HG03135 (cell line): ENCODE results near the gene RRP9.
"Not testable (repeated sequence)": the region's sequence is repeated elsewhere in the genome, so short reads cannot be mapped to it uniquely, and the experiment has no call there.

Experiments used
- ATAC-seq: cut with Tn5 transposase; IDR thresholded peaks from one replicate; pipeline ENCODE4 v1.9.1; 2021; ENCODE audit warnings: mild to moderate bottlenecking, moderate library complexity; ENCODE audit not compliant: unreplicated experiment

The RRP9 gene

DNA sequence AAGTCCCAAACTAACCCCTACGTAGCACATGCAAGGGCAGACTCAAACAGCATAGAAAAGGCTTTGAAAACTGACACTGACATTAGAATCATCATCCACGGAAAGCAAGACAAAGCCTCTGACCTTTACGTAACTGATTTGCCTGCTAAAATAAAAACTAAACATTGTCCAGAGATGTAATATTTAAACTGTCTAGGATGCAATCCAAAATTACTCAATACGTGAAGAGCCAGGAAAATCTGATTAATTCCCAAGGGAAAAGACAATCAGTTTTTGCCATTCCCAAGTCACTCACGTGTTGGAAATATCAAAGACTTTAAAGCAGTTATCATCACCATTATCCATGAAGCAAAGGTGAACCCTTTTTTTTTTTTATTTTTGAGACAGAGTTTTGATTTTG is 25.3 kb downstream of the RRP9 start:
- no peak for ATAC-seq

DNA sequence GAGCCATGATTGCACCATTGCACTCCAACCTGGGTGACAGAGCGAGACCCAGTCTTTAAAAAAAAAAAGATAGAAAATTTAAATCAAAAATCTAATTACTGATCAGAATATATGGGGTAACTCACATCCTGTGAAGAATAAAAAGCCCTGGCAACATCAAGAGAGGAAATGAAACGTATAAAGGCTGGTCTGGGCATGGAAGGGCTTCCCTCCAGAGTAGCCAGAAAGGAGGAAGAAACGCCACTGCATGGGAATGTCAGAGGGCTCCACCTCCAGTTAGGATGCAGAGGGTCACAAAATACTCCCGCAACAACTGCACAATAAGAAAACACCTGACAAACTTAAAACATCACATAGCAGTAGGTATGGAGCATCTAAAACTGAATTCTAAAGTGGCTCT is 33.7 kb downstream of the RRP9 start:
- ATAC-seq, result no peak

GRCh38 chr3:51904034-51904823 is 37.5 kb downstream of the RRP9 start:
- ATAC-seq, result no peak

- not testable (repeated sequence) for ATAC-seq
These were observed 39.3 kb downstream of the RRP9 start for GRCh38 chr3:51902361-51902760.

DNA sequence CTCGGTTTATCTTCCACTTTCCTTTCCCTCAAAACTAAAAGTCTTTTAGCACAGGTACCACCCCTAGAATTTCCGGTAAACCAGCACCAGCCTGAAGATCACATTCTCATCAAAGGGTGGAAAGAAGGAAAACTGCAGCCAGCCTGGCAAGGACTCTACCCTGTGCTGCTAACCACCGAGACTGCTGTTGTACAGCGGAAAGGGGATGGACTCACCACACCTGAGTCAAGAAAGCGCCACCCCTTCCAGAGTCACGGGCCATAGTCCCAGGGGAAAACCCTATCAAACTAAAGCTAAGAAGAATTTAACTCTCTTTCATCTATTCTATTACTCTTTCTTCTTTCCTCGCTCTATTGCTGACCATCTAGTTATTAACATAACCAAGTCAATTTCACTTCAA is 41.7 kb downstream of the RRP9 start:
- ATAC-seq, result not testable (repeated sequence)

DNA sequence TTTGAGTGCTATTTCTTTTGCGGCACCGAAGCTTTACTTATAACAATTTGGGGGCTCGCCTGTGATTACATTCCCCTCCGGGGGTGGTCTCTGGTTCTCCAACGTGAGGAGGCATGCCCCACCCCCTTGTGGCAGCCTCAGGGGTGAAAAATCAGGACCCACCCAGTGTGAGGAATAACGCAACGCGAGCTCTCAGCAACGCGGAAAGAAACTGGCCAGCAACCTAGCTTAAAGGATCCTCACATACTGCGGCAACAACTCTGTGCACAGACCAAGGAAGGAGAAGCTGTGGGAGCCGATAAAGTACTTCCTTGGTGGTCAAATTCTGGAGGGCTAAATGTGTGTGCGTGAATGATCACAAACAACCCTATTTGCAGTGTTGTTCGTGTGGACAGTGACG is 44.3 kb downstream of the RRP9 start:
- no peak for ATAC-seq

DNA sequence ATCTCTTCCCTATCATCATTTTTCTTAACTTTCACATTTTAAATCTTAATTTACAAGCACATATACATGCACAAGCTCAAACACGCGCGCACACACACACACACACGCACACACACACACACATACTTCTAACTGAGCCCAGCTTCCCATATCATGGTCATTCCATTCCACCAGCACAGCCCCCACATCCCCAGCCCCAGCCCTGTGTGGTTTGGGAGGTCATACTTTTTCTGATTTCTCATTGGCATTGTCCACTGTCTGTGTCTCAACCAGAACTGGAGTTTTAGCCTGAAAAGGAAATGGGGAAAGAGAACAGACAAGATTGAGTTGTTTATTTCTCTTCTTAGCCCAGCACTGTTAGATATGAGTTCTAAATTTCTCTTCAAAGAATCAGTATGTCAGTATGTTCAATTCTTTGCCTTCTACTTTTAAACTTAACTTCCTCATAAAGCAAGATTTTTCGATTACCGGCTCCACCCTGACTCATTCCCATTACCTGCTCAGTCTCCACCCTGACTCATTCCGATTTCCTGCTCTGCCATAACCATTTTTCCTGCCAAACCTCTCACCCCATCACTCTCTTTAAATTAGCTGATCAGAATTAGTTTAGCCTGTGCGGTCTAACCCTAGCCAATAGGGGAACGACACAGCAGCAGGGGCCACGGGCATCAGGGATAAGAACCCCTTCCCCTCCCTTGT is 44.9 kb downstream of the RRP9 start:
- no peak for ATAC-seq

- no peak for ATAC-seq
These were observed 46.8 kb downstream of the RRP9 start for GRCh38 chr3:51894939-51895338.

DNA sequence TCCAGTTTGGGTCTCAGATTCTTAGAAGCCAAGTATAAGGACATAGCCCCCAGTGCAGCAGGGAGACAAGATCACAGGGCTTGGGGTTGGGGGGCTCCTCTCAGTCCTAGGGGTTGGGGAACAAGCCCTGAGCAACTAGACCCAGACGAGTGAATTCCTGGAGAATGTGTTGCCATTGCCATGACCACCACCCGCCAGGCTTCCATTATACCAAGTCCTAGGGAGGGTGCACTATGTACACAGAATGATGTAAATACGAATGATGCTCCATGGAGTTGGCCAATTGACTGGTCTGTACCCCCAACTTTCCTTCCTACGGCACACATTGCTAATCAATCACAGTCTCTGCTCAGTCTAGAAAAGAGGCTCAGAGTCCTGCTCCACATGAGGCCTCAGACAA is 47.3 kb downstream of the RRP9 start:
- ATAC-seq, result no peak

DNA sequence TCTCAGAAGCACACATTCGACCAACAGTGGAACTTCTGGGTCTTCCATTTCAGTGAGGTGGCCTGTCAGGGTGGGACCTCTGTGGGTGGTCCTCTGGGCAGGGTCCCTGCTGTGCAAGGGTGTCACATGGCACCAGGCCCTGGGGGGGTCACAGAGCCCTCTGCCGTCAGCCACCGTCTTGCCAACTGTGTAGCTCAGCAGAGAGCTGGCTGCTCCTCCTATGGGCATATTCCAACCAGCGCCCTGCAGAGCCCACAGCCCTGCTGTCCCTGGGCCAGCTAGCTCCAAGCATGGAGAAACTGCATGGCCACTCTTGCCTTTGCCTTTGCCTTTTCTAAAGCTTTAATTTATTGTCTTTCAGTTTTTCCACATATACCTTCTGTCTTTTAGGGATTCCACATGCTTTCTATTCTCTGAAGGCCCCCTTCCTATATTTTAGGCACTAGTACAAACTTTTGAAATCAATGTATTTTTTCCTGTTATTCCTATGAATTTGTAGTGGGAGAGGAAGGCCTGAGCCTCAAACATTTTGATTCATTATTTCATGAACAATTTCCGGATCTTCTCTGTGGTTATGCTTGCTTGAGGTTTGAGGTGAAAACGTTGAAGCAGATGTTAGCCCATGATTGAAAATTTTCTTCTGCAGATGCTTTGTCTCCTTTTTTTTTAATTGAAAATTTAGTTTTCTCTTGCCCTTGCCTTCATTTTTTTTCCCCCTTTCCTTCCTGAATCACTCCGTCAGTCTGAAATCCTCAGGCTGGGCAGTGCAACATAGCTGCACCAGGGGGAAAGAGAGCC is 50.3 kb downstream of the RRP9 start:
- ATAC-seq, result no peak

- no peak for ATAC-seq
These were observed 53.1 kb downstream of the RRP9 start for GRCh38 chr3:51888463-51889105.

- ATAC-seq, result no peak
These were observed 54.1 kb downstream of the RRP9 start for GRCh38 chr3:51887620-51888019.

GRCh38 chr3:51886447-51886846 is 55.3 kb downstream of the RRP9 start:
- ATAC-seq, result no peak
